Neural cell (in vitro differentiated cells): ENCODE measurements around the gene ISG20L2. TPM values are rescaled to one million over a fixed set of nuclear protein-coding genes. Genes with fewer than 3 reads are reported as not detected.

Source experiments
- H2AFZ ChIP-seq: fragments of 200-600, 300-800 bp; sonication (generic), shearing (Covaris generic); 2 replicates; pipeline ENCODE4 v1.6.0; 2014; ENCODE audit warnings: low read depth, mild to moderate bottlenecking, antibody characterized with exemption, low read length, moderate library complexity
- H3F3A ChIP-seq: fragments of 200-600 bp; shearing (Covaris generic); 2 replicates; pipeline ENCODE4 v1.6.1; 2016; ENCODE audit warnings: mild to moderate bottlenecking, moderate library complexity, mixed read lengths, antibody characterized with exemption, low read length; ENCODE audit not compliant: insufficient read depth, poor library complexity, severe bottlenecking
- H3K27ac ChIP-seq: fragments of 200-600, 300-800 bp; sonication (generic), shearing (Covaris generic); 2 replicates; pipeline ENCODE4 v1.5.1; 2014; ENCODE audit warnings: mild to moderate bottlenecking, low read length, moderate library complexity
- H3K27me3 ChIP-seq: fragments of 300-800, 200-600 bp; sonication (generic), shearing (Covaris generic); 2 replicates; pipeline ENCODE4 v1.6.0; 2014; ENCODE audit warnings: mild to moderate bottlenecking, low read depth, low read length, moderate library complexity; ENCODE audit not compliant: insufficient read depth
- H3K36me3 ChIP-seq: fragments of 300-800, 200-600 bp; sonication (generic), shearing (Covaris generic); 2 replicates; pipeline ENCODE4 v1.5.1; 2014; ENCODE audit warnings: mild to moderate bottlenecking, antibody characterized with exemption, low read length, moderate library complexity; ENCODE audit not compliant: insufficient read depth
- H3K4me2 ChIP-seq: fragments of 300-800, 200-600 bp; sonication (generic), shearing (Covaris generic); 2 replicates; pipeline ENCODE4 v1.6.0; 2014; ENCODE audit warnings: mild to moderate bottlenecking, low read length
- H3K4me3 ChIP-seq: fragments of 300-800, 200-600 bp; sonication (generic), shearing (Covaris generic); 2 replicates; pipeline ENCODE4 v1.5.1; 2014; ENCODE audit warnings: mild to moderate bottlenecking, low read length, moderate library complexity
- H3K79me2 ChIP-seq: fragments of 200-600 bp; shearing (Covaris generic); replicated peaks from 2 replicates; pipeline ENCODE4 v1.6.0; 2014; ENCODE audit warnings: mild to moderate bottlenecking, low read length, moderate library complexity; ENCODE audit not compliant: insufficient read depth
- H3K9ac ChIP-seq: fragments of 300-800, 200-600 bp; sonication (generic), shearing (Covaris generic); 2 replicates; pipeline ENCODE4 v1.6.1; 2016; ENCODE audit warnings: mild to moderate bottlenecking, low read length, mixed read lengths
- H3K9me2 ChIP-seq: fragments of 200-600 bp; shearing (Covaris generic); 2 replicates; pipeline ENCODE4 v1.6.1; 2016; ENCODE audit warnings: mild to moderate bottlenecking, low read length, mixed read lengths; ENCODE audit not compliant: insufficient read depth
- H3K9me3 ChIP-seq: fragments of 200-600, 300-800 bp; sonication (generic), shearing (Covaris generic); 2 replicates; pipeline ENCODE4 v1.6.1; 2016; ENCODE audit warnings: mild to moderate bottlenecking, mixed run types, low read length, moderate library complexity, mixed read lengths
- H4K20me1 ChIP-seq: fragments of 200-600 bp; shearing (Covaris generic); 2 replicates; pipeline ENCODE4 v1.6.1; 2016; ENCODE audit warnings: mild to moderate bottlenecking, mixed run types; ENCODE audit not compliant: insufficient read depth
- CTCF ChIP-seq: fragments of 450-650 bp; IDR thresholded peaks from 2 replicates; pipeline ENCODE4 v1.5.1; 2014; ENCODE audit warnings: antibody characterized with exemption, mild to moderate bottlenecking, moderate library complexity; ENCODE audit not compliant: poor library complexity, severe bottlenecking
- EP300 ChIP-seq: fragments of 450-650 bp; conservative IDR thresholded peaks from 2 replicates; pipeline ENCODE4 v1.6.1; 2014; ENCODE audit warnings: antibody characterized with exemption, mild to moderate bottlenecking, moderate library complexity; ENCODE audit not compliant: poor library complexity, severe bottlenecking
- EZH2 ChIP-seq: fragments of 200-600, 300-800 bp; shearing (Covaris generic), sonication (generic); IDR thresholded peaks from 2 replicates; pipeline ENCODE4 v1.6.1; 2014; ENCODE audit warnings: antibody characterized with exemption, low read length, borderline replicate concordance, mild to moderate bottlenecking; ENCODE audit not compliant: insufficient read depth, poor library complexity, severe bottlenecking
- MXI1 ChIP-seq: fragments of 450-650 bp; conservative IDR thresholded peaks from 2 replicates; pipeline ENCODE4 v1.6.1; 2014; ENCODE audit warnings: antibody characterized with exemption, mild to moderate bottlenecking; ENCODE audit not compliant: poor library complexity, severe bottlenecking
- POLR2AphosphoS5 ChIP-seq: IDR thresholded peaks from 2 replicates; pipeline ENCODE4 v1.6.1; 2012
- RAD21 ChIP-seq: fragments of 450-650 bp; conservative IDR thresholded peaks from 2 replicates; pipeline ENCODE4 v1.6.1; 2014; ENCODE audit warnings: antibody characterized with exemption, mild to moderate bottlenecking, moderate library complexity
- REST ChIP-seq: IDR thresholded peaks from 2 replicates; pipeline ENCODE4 v1.6.1; 2012; ENCODE audit warnings: borderline replicate concordance
- SMC3 ChIP-seq: fragments of 450-650 bp; conservative IDR thresholded peaks from 2 replicates; pipeline ENCODE4 v1.6.1; 2014; ENCODE audit warnings: antibody characterized with exemption, mild to moderate bottlenecking, moderate library complexity; ENCODE audit not compliant: poor library complexity
- TAF1 ChIP-seq: IDR thresholded peaks from 2 replicates; pipeline ENCODE4 v1.6.1; 2012; ENCODE audit warnings: low read depth
- polyA plus RNA-seq: library from polyadenylated mRNA; depleted of rRNA; stranded (reverse); fragments of >200 nt; gene quantifications from 2 replicates; pipeline ENCODE4 v1.2.3, GENCODE V29; 2014

The ISG20L2 gene
- polyA plus RNA-seq, 1 donor from 2014 or later = 8.5 TPM

DNA sequence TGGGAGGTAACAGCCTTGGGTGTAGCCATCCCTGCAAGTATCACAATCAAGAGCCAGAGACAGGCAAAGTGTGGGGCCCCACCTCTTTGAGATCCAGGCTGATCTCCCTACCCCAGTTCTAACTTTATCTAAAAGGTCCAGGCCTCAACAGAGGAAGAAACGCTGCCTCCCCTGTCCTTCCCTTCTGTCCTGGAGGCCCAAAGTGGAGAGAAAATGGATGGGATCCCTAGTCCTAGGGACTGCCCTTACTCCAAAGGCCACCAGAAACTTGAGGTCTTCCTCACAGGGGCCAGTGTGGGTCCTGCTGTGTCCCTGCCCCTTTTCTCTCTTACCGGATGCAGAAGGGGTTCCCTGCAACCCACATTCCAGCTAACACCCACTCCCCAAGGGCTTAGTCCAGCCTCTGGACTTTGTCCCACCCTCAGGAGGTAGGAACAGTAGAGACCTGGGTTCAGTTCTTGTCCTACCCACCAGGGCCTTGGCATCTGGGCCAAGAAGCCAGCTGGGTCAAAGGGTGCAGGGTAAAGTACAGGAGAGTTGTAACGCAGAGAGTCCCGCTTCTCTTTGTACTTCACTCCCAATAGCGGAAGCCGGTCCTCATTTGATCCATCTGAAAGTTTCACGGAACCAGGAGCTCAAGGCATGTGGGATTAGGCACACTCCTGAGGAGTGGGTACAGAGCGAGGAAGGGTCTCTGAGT is 21.0 kb upstream of the ISG20L2 start:
- Histone ChIP-seq H3K4me2 (no peak overlapping the region), H3K9me2 (no peaks in the 10 kb centered on the region), H3K4me3 (peak overlapping the region; percentile 89), H3K27me3 (no peaks in the 10 kb centered on the region), H3K9me3 (no peaks in the 10 kb centered on the region), H4K20me1 (no peaks in the 10 kb centered on the region), H3F3A (no peaks in the 10 kb centered on the region), H3K36me3 (no peaks in the 10 kb centered on the region), H3K79me2 (peaks cover 77% of the 10 kb centered on the region), H3K9ac (peak overlapping the region; percentile 94), H3K27ac (no peak overlapping the region), H2AFZ (no peak overlapping the region)
- no peak for TF ChIP-seq MXI1
- no peak for TF ChIP-seq SMC3
- no peak for TF ChIP-seq POLR2AphosphoS5
- TF ChIP-seq EP300 = no peak
- no peak for TF ChIP-seq REST
- no peak for TF ChIP-seq RAD21
- TF ChIP-seq TAF1 = no peak
- no peak for TF ChIP-seq CTCF

- peaks cover 77% of the 10 kb centered on the region for H3K79me2 ChIP-seq
- TF ChIP-seq TAF1 = no peak
- TF ChIP-seq CTCF = no peak
- TF ChIP-seq REST = no peak
- TF ChIP-seq EZH2 = no peak
- no peak for TF ChIP-seq EP300
- no peak for TF ChIP-seq RAD21
- TF ChIP-seq SMC3 = no peak
- no peak for TF ChIP-seq MXI1
- TF ChIP-seq POLR2AphosphoS5 = no peak
Measured at GRCh38 chr1:156748670-156749418, 20.3 kb upstream of the ISG20L2 start.

More at GRCh38 chr1:156748670-156749418, 20.3 kb upstream of the ISG20L2 start:
- Histone ChIP-seq H3K9me2 (no peaks in the 10 kb centered on the region), H3K27me3 (no peaks in the 10 kb centered on the region), H4K20me1 (no peaks in the 10 kb centered on the region), H3F3A (no peaks in the 10 kb centered on the region), H3K36me3 (no peaks in the 10 kb centered on the region), H3K4me3 (peak overlapping the region; percentile 89), H3K4me2 (no peak overlapping the region), H3K9me3 (no peaks in the 10 kb centered on the region), H3K9ac (no peak overlapping the region), H3K27ac (peak overlapping the region; percentile 93), H2AFZ (no peak overlapping the region)
